DOHH2 (cell line): ENCODE results near the gene SGTB.

Experiments
- H3F3A ChIP-seq: fragments of 200-600 bp; sonication (generic), shearing (Covaris generic); 2 replicates; pipeline ENCODE4 v1.6.0; 2016; ENCODE audit warnings: antibody characterized with exemption, mild to moderate bottlenecking; ENCODE audit not compliant: control insufficient read depth, insufficient read depth
- H3K27ac ChIP-seq: fragments of 200-600 bp; sonication (generic); 2 replicates; pipeline ENCODE4 v1.5.1; 2014; ENCODE audit warnings: low read depth, mild to moderate bottlenecking, low read length, moderate library complexity
- H3K27me3 ChIP-seq: fragments of 200-600 bp; sonication (generic); 2 replicates; pipeline ENCODE4 v1.6.1; 2014; ENCODE audit warnings: mild to moderate bottlenecking, low read length, mixed read lengths; ENCODE audit not compliant: control insufficient read depth
- H3K36me3 ChIP-seq: fragments of 200-600 bp; sonication (generic); 2 replicates; pipeline ENCODE4 v1.6.1; 2014; ENCODE audit warnings: mild to moderate bottlenecking, low read length, moderate library complexity, mixed read lengths; ENCODE audit not compliant: control insufficient read depth
- H3K4me1 ChIP-seq: fragments of 200-600 bp; sonication (generic); 2 replicates; pipeline ENCODE4 v1.6.1; 2014; ENCODE audit warnings: mild to moderate bottlenecking, low read length, mixed read lengths; ENCODE audit not compliant: control insufficient read depth
- H3K4me2 ChIP-seq: fragments of 200-600 bp; sonication (generic); 2 replicates; pipeline ENCODE4 v1.6.0; 2014; ENCODE audit warnings: mild to moderate bottlenecking, low read length, moderate library complexity
- H3K4me3 ChIP-seq: fragments of 200-600 bp; sonication (generic); 2 replicates; pipeline ENCODE4 v1.5.1; 2014; ENCODE audit warnings: mild to moderate bottlenecking, low read length, mixed read lengths
- H3K79me2 ChIP-seq: fragments of 200-600 bp; sonication (generic); 2 replicates; pipeline ENCODE4 v1.6.1; 2014; ENCODE audit warnings: mild to moderate bottlenecking, low read length, mixed read lengths; ENCODE audit not compliant: control insufficient read depth
- H3K9me2 ChIP-seq: fragments of 200-600 bp; sonication (generic); replicated peaks from 2 replicates; pipeline ENCODE4 v1.6.1; 2014; ENCODE audit warnings: mild to moderate bottlenecking, low read length, mixed read lengths; ENCODE audit not compliant: control insufficient read depth
- H3K9me3 ChIP-seq: fragments of 200-600 bp; sonication (generic); 2 replicates; pipeline ENCODE4 v1.6.1; 2014; ENCODE audit warnings: antibody characterized with exemption, low read length, mixed read lengths; ENCODE audit not compliant: control insufficient read depth, insufficient read depth
- H4K20me1 ChIP-seq: fragments of 200-600 bp; sonication (generic); 2 replicates; pipeline ENCODE4 v1.6.0; 2014; ENCODE audit warnings: low read depth, mild to moderate bottlenecking, antibody characterized with exemption, low read length, moderate library complexity; ENCODE audit not compliant: control insufficient read depth, insufficient read depth
- EZH2phosphoT487 ChIP-seq: fragments of 200-600 bp; sonication (generic); IDR thresholded peaks from 2 replicates; pipeline ENCODE4 v1.6.1; 2017; ENCODE audit warnings: borderline replicate concordance, mild to moderate bottlenecking, antibody characterized with exemption, low read length, moderate library complexity, mixed read lengths
- TF ChIP-seq, protein P1 (sequence below): fragments of 200-600 bp; sonication (generic); IDR thresholded peaks from one replicate; pipeline ENCODE4 v1.5.1; 2014; ENCODE audit warnings: antibody characterized with exemption, mild to moderate bottlenecking, low read depth, low read length; ENCODE audit not compliant: poor library complexity, severe bottlenecking

SGTB gene

DNA sequence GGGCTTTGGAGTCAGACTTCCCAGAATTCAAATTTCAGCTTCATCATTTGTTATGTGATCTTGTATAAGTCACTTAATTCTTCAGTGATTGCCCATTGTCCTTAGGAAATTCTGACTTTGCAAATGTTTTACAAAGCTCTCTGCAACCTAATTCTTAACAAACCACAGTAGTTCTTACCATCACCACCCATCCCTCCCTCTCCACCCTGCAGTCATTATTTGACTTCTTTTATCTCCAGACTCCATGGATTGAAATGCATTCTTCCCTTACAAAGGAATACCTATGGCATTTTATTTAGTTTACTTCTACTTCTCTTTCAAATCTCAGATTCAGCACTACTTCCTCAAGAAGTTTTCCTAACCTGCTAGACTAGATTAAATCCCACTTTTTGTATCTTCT is 74.0 kb downstream of the SGTB start:
- Histone ChIP-seq H3K79me2 (no peaks in the 10 kb centered on the region), H4K20me1 (no peaks in the 10 kb centered on the region), H3K9me3 (no peaks in the 10 kb centered on the region), H3K27me3 (no peaks in the 10 kb centered on the region), H3K4me2 (no peak overlapping the region), H3K4me3 (no peak overlapping the region), H3K27ac (no peak overlapping the region), H3K4me1 (no peaks in the 10 kb centered on the region), H3K9me2 (no peaks in the 10 kb centered on the region), H3K36me3 (no peaks in the 10 kb centered on the region), H3F3A (no peaks in the 10 kb centered on the region)
- TF ChIP-seq EZH2phosphoT487 = no peak
- TF ChIP-seq, protein P1, sequence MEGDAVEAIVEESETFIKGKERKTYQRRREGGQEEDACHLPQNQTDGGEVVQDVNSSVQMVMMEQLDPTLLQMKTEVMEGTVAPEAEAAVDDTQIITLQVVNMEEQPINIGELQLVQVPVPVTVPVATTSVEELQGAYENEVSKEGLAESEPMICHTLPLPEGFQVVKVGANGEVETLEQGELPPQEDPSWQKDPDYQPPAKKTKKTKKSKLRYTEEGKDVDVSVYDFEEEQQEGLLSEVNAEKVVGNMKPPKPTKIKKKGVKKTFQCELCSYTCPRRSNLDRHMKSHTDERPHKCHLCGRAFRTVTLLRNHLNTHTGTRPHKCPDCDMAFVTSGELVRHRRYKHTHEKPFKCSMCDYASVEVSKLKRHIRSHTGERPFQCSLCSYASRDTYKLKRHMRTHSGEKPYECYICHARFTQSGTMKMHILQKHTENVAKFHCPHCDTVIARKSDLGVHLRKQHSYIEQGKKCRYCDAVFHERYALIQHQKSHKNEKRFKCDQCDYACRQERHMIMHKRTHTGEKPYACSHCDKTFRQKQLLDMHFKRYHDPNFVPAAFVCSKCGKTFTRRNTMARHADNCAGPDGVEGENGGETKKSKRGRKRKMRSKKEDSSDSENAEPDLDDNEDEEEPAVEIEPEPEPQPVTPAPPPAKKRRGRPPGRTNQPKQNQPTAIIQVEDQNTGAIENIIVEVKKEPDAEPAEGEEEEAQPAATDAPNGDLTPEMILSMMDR = no peak

DNA sequence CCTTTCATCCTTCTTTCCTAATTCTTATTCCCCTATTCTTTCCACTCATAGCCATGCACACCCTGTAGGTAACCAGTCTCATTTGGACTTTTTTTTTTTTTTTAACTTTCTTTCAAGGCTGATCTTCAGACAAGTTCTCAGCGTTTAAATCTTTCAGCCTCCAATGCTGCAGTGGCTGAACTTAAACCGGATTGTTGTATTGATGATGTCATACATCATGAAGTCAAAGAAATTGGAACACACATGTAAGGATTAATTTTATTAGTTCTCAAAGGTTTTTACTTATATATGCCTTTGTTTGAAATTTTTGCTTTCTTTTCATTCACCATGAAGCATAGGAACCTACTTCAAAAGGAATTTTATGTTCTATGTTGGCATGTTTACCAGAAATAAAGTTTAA is 75.0 kb downstream of the SGTB start:
- no peak overlapping the region for H3K4me2 ChIP-seq
- no peaks in the 10 kb centered on the region for H3K9me3 ChIP-seq
- no peak overlapping the region for H3K27ac ChIP-seq
- H3K79me2 ChIP-seq = no peaks in the 10 kb centered on the region
- no peaks in the 10 kb centered on the region for H4K20me1 ChIP-seq
- H3K36me3 ChIP-seq = no peaks in the 10 kb centered on the region
- no peak overlapping the region for H3K4me3 ChIP-seq
- TF ChIP-seq, protein P1 = no peak
- TF ChIP-seq EZH2phosphoT487 = no peak
- no peaks in the 10 kb centered on the region for H3K9me2 ChIP-seq
- H3K4me1 ChIP-seq = no peaks in the 10 kb centered on the region
- H3K27me3 ChIP-seq = no peaks in the 10 kb centered on the region
- no peaks in the 10 kb centered on the region for H3F3A ChIP-seq

DNA sequence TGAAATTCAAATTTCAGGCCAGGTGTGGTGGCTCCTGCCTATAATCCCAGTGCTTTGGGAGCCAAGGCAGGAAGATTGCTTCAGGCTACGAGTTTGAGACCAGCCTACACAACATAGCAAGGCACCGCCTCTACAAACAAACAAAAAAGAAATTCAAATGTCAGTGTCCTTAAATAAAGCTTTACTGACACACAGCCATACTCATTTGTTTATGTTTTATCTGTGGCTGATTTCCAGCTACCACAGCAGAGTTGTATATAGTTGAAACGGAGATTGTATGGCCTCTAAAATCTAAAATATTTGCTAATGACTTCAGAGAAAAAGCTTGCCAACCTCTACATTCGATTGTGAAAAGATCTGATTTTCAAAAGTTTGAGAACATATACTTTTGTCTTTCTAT is 81.7 kb downstream of the SGTB start:
- H3F3A ChIP-seq = no peaks in the 10 kb centered on the region
- TF ChIP-seq, protein P1 = no peak
- no peak for TF ChIP-seq EZH2phosphoT487
- no peaks in the 10 kb centered on the region for H3K79me2 ChIP-seq
- H3K9me3 ChIP-seq = no peaks in the 10 kb centered on the region
- no peak overlapping the region for H3K4me3 ChIP-seq
- no peaks in the 10 kb centered on the region for H3K9me2 ChIP-seq
- no peaks in the 10 kb centered on the region for H4K20me1 ChIP-seq
- no peak overlapping the region for H3K27ac ChIP-seq
- no peak overlapping the region for H3K4me2 ChIP-seq
- peaks cover 26% of the 10 kb centered on the region for H3K36me3 ChIP-seq
- no peaks in the 10 kb centered on the region for H3K27me3 ChIP-seq
- H3K4me1 ChIP-seq = no peaks in the 10 kb centered on the region

DNA sequence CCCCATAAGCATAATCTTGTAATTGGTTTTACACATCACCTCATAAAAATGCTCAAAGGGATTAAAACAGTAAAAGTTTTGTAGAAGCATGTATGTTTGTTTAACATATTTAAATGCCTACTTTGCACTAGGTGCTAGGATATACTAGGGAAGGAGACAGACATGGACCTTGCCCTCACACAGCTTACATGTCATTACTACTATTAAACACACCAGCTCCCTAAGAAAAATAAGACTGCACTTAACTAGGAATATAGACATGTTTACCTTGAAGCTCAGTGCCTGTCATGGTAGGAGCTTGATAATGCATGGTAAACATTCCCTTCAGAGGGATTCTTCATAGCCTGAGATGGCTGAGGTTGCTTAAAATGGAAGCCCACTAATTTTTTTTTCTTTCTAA is 90.9 kb downstream of the SGTB start:
- Histone ChIP-seq H3K4me1 (peaks cover 4% of the 10 kb centered on the region), H3K27me3 (no peaks in the 10 kb centered on the region), H3K9me2 (no peaks in the 10 kb centered on the region), H4K20me1 (no peaks in the 10 kb centered on the region), H3K36me3 (peaks cover 8% of the 10 kb centered on the region), H3F3A (no peaks in the 10 kb centered on the region), H3K79me2 (peaks cover 57% of the 10 kb centered on the region), H3K27ac (no peak overlapping the region), H3K4me2 (no peak overlapping the region), H3K9me3 (no peaks in the 10 kb centered on the region), H3K4me3 (no peak overlapping the region)
- TF ChIP-seq, protein P1 = no peak
- TF ChIP-seq EZH2phosphoT487 = no peak
